Measurements from ENCODE around the gene PRXL2B. TPM values are rescaled to one million over a fixed set of nuclear protein-coding genes. Genes with fewer than 3 reads are reported as not detected.
"Not testable (repeated sequence)": the region's sequence is repeated elsewhere in the genome, so short reads cannot be mapped to it uniquely, and the experiment has no call there.

The PRXL2B gene
- total RNA-seq, 1 experiment from 2014 or later = 32.2 TPM

DNA sequence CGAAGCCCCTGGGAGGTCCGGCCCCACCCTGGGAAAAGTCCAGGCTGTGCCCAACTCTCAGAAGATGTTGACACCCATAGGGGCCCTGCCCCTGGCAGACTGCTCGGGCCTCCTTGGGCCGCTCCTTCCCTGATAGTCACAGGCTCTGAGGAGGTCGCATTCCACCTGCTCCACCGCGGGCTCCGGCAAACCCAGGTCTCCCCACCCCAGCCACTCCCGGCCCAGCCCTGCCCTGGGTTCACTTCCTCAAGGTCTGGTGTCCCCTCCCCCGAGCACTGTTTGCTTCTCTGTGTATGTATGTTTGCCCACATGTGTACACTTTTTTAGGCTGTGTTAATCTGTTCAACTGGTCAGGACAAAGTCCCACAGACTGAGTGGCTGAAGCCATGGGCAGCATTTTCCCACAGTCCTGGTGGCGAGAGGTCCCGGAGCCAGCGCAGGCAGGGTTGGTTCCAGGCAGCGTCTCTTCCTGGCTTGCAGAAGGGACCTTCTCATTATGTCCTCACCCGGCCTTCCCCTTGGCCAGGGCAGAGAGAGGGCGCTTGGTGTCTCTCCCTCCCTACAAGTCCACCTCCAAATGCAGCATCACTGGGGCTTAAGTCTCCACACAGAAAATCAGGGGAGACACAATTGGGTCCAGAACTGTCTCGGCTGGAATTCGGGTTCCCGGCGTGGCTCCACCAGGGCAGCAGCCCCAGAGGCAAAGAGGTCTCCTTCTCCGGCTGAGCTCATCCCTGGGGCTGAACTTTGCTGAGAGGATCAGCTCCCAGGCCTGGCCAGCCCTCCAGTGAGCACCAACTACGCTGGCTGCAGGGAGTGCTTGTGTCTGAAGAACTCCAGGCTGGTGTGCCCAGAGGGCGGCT lies 10.5 kb upstream of the PRXL2B start:
- intact Hi-C loops (cut with micrococcal nuclease) = no loop called here
- no peak overlapping the region for H3K9ac ChIP-seq (ENCODE audit: low read length)
- no peaks in the 10 kb centered on the region for H4K20me1 ChIP-seq (ENCODE audit: insufficient read depth)
- RAD21 ChIA-PET (ENCODE audit: low non-redundant PET in 1 of 2, low total read pairs in 2 of 2, uncharacterized antibody in 2 of 2, unreplicated experiment in 2 of 2) = no interaction called here
- no peak overlapping the region for H2AFZ ChIP-seq (ENCODE audit: low read depth, low read length, poor library complexity, severe bottlenecking)
- DNase-seq (ENCODE audit: low read depth, low spot score) (no peak), ATAC-seq (no peak)
- H3K36me3 ChIP-seq (ENCODE audit: control insufficient read depth in 1 of 2, insufficient read depth in 2 of 2, low read length in 2 of 2) = no peaks in the 10 kb centered on the region
- H3K79me2 ChIP-seq (ENCODE audit: insufficient read depth, low read length) = no peaks in the 10 kb centered on the region
- BruUV-seq (replicated peaks) = no TSS peak
- H3K9me2 ChIP-seq (ENCODE audit: insufficient read depth) = no peaks in the 10 kb centered on the region
- H3K9me3 ChIP-seq (ENCODE audit: control insufficient read depth in 1 of 2, insufficient read depth in 1 of 2, low read depth in 1 of 2, low read length in 2 of 2) = no peaks in the 10 kb centered on the region; a peak in 1 of 4 replicates
- H3K4me2 ChIP-seq (ENCODE audit: low read length) = no peak overlapping the region
- CTCF ChIA-PET = no interaction called here
- H3K4me1 ChIP-seq (ENCODE audit: control insufficient read depth in 1 of 2, insufficient read depth in 2 of 2, low read length in 2 of 2) = peaks cover 9 to 13% of the 10 kb centered on the region in 2 experiments; a peak in 3 of 4 replicates
- no peak for TF ChIP-seq ZFX (IDR thresholded peaks at IDR 0.05)
- no peak for TF ChIP-seq CBX3 (IDR thresholded peaks at IDR 0.05; ENCODE audit: low read depth)
- no peak for TF ChIP-seq RAD21 (IDR thresholded peaks at IDR 0.05; ENCODE audit: low read depth)
- TF ChIP-seq CEBPB (IDR thresholded peaks at IDR 0.05; ENCODE audit: low read depth) = no peak
- no peak for TF ChIP-seq POLR2A (IDR thresholded peaks at IDR 0.05; ENCODE audit: borderline replicate concordance, extremely low read depth, insufficient read depth, insufficient read length)
- TF ChIP-seq, protein P1, sequence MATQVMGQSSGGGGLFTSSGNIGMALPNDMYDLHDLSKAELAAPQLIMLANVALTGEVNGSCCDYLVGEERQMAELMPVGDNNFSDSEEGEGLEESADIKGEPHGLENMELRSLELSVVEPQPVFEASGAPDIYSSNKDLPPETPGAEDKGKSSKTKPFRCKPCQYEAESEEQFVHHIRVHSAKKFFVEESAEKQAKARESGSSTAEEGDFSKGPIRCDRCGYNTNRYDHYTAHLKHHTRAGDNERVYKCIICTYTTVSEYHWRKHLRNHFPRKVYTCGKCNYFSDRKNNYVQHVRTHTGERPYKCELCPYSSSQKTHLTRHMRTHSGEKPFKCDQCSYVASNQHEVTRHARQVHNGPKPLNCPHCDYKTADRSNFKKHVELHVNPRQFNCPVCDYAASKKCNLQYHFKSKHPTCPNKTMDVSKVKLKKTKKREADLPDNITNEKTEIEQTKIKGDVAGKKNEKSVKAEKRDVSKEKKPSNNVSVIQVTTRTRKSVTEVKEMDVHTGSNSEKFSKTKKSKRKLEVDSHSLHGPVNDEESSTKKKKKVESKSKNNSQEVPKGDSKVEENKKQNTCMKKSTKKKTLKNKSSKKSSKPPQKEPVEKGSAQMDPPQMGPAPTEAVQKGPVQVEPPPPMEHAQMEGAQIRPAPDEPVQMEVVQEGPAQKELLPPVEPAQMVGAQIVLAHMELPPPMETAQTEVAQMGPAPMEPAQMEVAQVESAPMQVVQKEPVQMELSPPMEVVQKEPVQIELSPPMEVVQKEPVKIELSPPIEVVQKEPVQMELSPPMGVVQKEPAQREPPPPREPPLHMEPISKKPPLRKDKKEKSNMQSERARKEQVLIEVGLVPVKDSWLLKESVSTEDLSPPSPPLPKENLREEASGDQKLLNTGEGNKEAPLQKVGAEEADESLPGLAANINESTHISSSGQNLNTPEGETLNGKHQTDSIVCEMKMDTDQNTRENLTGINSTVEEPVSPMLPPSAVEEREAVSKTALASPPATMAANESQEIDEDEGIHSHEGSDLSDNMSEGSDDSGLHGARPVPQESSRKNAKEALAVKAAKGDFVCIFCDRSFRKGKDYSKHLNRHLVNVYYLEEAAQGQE (IDR thresholded peaks at IDR 0.05; ENCODE audit: low read depth) = no peak
- no peak for TF ChIP-seq POLR2AphosphoS5 (IDR thresholded peaks at IDR 0.05; ENCODE audit: low read depth, low read length)
- TF ChIP-seq EGR1 (IDR thresholded peaks at IDR 0.05; ENCODE audit: low read depth) = no peak
- TF ChIP-seq, protein P2, sequence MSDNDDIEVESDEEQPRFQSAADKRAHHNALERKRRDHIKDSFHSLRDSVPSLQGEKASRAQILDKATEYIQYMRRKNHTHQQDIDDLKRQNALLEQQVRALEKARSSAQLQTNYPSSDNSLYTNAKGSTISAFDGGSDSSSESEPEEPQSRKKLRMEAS (IDR thresholded peaks at IDR 0.05) = no peak
- no peak for TF ChIP-seq TCF7L2 (IDR thresholded peaks at IDR 0.05; ENCODE audit: borderline replicate concordance, extremely low read depth, insufficient read depth, insufficient read length)
- POLR2A ChIA-PET = no interaction called here
- H3K4me3 ChIP-seq (replicated peaks in 1 of 2; ENCODE audit: low read depth in 1 of 2, low read length in 2 of 2) = no peak overlapping the region
- no peaks in the 10 kb centered on the region for H3K27me3 ChIP-seq (ENCODE audit: insufficient read depth, low read length)
- no peak overlapping the region for H3K27ac ChIP-seq (ENCODE audit: low read depth, low read length)

DNA sequence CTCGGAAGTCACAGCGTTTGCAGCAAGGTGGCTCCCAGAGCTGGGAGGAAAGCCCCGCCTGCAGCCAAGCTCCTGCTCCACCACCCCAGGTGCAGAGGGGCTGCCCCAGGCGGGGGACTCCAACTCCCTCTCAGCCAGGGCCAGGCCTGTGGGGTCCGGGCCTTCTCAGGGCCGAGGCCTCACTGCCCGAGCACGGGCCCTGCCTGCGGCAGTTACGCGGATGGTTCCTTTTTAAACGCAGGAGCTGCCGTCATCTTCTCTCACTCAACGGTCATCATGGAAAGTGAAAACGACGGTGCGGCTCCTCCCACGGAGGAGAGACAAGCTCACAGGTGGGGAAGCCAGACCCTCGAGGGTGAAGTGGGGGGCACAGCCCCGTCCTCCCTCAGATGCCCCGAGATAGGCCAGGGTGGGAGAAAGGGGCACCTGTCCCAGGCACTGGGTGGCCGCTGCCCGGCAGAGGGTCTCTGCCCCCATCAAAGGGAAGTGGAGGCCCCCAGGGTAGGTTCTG lies 9.0 kb upstream of the PRXL2B start:
- CTCF ChIA-PET; H3K9me2 ChIP-seq (ENCODE audit: insufficient read depth); DNase-seq (ENCODE audit: low read depth, low spot score); H2AFZ ChIP-seq (ENCODE audit: low read depth, low read length, poor library complexity, severe bottlenecking); H3K9me3 ChIP-seq (ENCODE audit: control insufficient read depth in 1 of 2, insufficient read depth in 1 of 2, low read depth in 1 of 2, low read length in 2 of 2); H3K79me2 ChIP-seq (ENCODE audit: insufficient read depth, low read length); H3K36me3 ChIP-seq (ENCODE audit: control insufficient read depth in 1 of 2, insufficient read depth in 2 of 2, low read length in 2 of 2); POLR2A ChIA-PET; BruUV-seq (replicated peaks); RAD21 ChIA-PET (ENCODE audit: low non-redundant PET in 1 of 2, low total read pairs in 2 of 2, uncharacterized antibody in 2 of 2, unreplicated experiment in 2 of 2); H3K27me3 ChIP-seq (ENCODE audit: insufficient read depth, low read length); intact Hi-C loops (cut with micrococcal nuclease); H4K20me1 ChIP-seq (ENCODE audit: insufficient read depth); H3K4me3 ChIP-seq (replicated peaks in 1 of 2; ENCODE audit: low read depth in 1 of 2, low read length in 2 of 2): not testable (repeated sequence)
- Histone ChIP-seq H3K9ac (ENCODE audit: low read length) (peak overlapping the region; percentile 46; the same call in 1 of the 2 replicates), H3K27ac (ENCODE audit: low read depth, low read length) (peak overlapping the region; percentile 45; the same call in 1 of the 2 replicates), H3K4me2 (ENCODE audit: low read length) (peak overlapping the region; percentile 64), H3K4me1 (ENCODE audit: control insufficient read depth in 1 of 2, insufficient read depth in 2 of 2, low read length in 2 of 2) (peaks cover 9 to 13% of the 10 kb centered on the region in 2 experiments; a peak in 3 of 4 replicates)
- ATAC-seq = 0 out of 2 replicates have a peak, but pooled peaks have one; percentile 9

All from HCT116 (cell line).